ENCODE results near the gene FCGBP.

Gene FCGBP

GRCh38 chr19:39941615-39942365, 7.4 kb upstream of the FCGBP start:
- no peak overlapping the region for H3K4me3 ChIP-seq (replicated peaks; ENCODE audit: low read depth, low read length)
- TF ChIP-seq, protein P1, sequence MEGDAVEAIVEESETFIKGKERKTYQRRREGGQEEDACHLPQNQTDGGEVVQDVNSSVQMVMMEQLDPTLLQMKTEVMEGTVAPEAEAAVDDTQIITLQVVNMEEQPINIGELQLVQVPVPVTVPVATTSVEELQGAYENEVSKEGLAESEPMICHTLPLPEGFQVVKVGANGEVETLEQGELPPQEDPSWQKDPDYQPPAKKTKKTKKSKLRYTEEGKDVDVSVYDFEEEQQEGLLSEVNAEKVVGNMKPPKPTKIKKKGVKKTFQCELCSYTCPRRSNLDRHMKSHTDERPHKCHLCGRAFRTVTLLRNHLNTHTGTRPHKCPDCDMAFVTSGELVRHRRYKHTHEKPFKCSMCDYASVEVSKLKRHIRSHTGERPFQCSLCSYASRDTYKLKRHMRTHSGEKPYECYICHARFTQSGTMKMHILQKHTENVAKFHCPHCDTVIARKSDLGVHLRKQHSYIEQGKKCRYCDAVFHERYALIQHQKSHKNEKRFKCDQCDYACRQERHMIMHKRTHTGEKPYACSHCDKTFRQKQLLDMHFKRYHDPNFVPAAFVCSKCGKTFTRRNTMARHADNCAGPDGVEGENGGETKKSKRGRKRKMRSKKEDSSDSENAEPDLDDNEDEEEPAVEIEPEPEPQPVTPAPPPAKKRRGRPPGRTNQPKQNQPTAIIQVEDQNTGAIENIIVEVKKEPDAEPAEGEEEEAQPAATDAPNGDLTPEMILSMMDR (IDR thresholded peaks at IDR 0.05; ENCODE audit: low read length, missing control alignments), result no peak
- peak; percentile 42 for DNase-seq (ENCODE audit: low read depth)

- no peak overlapping the region for H3K4me3 ChIP-seq (replicated peaks; ENCODE audit: low read depth, low read length)
- DNase-seq (ENCODE audit: low read depth), result no peak
- TF ChIP-seq, protein P1 (IDR thresholded peaks at IDR 0.05; ENCODE audit: low read length, missing control alignments), result no peak
Measured at GRCh38 chr19:39941151-39941550, 6.7 kb upstream of the FCGBP start.

- TF ChIP-seq, protein P1 (IDR thresholded peaks at IDR 0.05; ENCODE audit: low read length, missing control alignments), result no peak
- DNase-seq (ENCODE audit: low read depth), result no peak
- H3K4me3 ChIP-seq (replicated peaks; ENCODE audit: low read depth, low read length), result no peak overlapping the region
Measured at GRCh38 chr19:39940221-39940833, 5.9 kb upstream of the FCGBP start.

DNA sequence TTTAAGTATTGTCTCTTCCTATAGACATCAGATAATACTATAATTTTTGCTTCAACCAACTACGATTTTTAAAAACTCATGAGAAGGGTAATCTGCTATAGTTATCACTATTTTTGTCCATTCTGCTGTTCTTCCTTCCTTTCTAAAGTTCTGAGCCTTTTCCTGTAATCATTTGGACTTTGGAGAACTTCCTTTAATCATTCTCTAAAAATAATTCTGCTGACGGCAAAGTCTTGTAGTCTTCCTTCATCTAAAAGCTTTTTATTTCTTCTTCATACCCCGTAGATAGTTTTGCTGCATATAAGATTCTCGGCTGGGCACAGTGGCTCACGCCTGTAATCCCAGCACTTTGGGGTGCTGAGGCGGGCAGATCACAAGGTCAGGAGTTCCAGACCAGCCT, 5.1 kb upstream of the FCGBP start:
- TF ChIP-seq, protein P1 (IDR thresholded peaks at IDR 0.05; ENCODE audit: low read length, missing control alignments), result no peak
- no peak for DNase-seq (ENCODE audit: low read depth)
- H3K4me3 ChIP-seq (replicated peaks; ENCODE audit: low read depth, low read length), result no peak overlapping the region

DNA sequence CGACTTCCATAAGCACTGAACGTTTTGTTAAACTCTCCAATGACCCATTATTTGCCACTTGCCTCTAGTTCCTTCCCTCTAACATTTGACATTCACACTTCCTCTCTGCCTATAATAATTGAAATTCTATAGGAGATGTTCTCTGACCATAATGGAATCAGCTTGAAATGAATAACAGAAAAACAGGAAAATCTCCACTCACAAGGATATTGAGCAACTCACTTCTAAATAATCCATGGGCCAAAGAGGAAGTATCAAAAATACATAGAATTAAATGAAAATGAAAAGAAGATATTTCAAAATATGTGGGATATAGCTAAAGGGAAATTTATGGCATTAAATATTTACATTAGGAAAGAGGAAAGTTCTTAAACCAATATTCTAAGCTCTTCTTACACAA, 3.4 kb upstream of the FCGBP start:
- TF ChIP-seq, protein P1 (IDR thresholded peaks at IDR 0.05; ENCODE audit: low read length, missing control alignments), result no peak
- DNase-seq (ENCODE audit: low read depth), result no peak
- H3K4me3 ChIP-seq (replicated peaks; ENCODE audit: low read depth, low read length), result no peak overlapping the region

DNA sequence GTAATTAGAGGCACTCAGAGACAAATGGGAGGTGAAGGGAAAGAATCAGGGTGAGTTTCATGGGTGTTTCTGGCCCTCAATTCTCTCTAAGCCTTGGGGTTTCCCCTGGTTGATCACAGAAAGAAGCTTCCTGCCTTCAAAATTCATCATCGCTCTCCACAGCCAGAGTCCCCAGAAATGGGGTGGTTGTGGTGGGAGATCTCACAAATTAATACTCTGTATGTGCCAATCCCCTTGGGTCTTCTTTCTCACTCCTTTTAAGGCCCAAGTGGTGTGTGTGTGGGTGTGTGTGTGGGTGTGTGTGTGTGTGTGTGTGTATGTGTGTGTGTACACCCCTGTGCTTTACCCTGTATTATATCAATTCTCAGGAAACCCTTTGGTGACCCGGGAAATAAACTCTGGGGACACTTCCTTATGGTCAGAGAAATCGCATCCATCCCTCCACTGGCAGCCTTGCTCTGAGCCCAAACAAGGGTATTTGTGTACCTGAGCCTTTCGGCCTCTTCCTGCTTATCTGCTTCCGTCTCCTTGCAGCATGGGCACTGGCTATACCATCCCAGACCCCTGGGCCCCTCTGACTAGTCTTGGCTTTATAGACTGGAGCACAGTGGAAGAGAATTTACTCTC, 2.8 kb upstream of the FCGBP start:
- TF ChIP-seq, protein P1 (IDR thresholded peaks at IDR 0.05; ENCODE audit: low read length, missing control alignments), result no peak
- no peak overlapping the region for H3K4me3 ChIP-seq (replicated peaks; ENCODE audit: low read depth, low read length)
- DNase-seq (ENCODE audit: low read depth), result no peak
